Activated T-helper 9 cell treated with anti-CD3 and anti-CD28 coated beads, Interleukin-2, amount 50 U/mL, for 16 hours (primary cell): ENCODE data around the gene ITPRID2.
"Not testable (repeated sequence)": the region's sequence is repeated elsewhere in the genome, so short reads cannot be mapped to it uniquely, and the experiment has no call there.

ENCODE experiments used
- DNase-seq: peaks from one replicate; pipeline ENCODE4 v3.0.0-alpha.2; 2020; ENCODE audit warnings: low read depth

ITPRID2 gene

GRCh38 chr2:181916726-181917718, 25.5 kb downstream of the ITPRID2 start:
- no peak for DNase-seq

- no peak for DNase-seq
These were observed 26.7 kb downstream of the ITPRID2 start for GRCh38 chr2:181918188-181918587.

DNA sequence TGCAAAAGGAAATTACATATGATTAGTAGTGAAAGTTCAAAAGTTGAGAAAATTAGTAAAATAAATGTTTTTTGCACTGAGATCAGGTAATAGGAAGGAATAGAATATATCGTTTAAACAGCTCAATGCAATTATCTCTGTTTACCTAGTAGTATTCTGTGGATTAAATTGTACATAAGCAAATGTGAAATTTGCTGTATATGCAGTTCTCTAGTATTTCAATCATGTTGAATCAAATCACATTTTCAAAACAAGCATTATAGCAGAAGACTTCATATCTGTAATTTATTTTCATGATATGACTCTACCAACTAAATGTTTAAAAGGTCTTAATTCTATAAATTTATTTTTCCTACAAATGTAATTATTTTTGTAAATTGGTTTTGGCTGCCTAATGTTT, 31.6 kb downstream of the ITPRID2 start:
- DNase-seq, result no peak

- DNase-seq, result no peak
These were observed 32.8 kb downstream of the ITPRID2 start for GRCh38 chr2:181924336-181924735.

- no peak for DNase-seq
These were observed 43.2 kb downstream of the ITPRID2 start for GRCh38 chr2:181934694-181935093.

- no peak for DNase-seq
These were observed 45.9 kb downstream of the ITPRID2 start for GRCh38 chr2:181937473-181937872.

- DNase-seq, result no peak
These were observed 52.0 kb downstream of the ITPRID2 start for GRCh38 chr2:181943411-181944124.

- DNase-seq, result no peak
These were observed 52.8 kb downstream of the ITPRID2 start for GRCh38 chr2:181944164-181944913.

DNA sequence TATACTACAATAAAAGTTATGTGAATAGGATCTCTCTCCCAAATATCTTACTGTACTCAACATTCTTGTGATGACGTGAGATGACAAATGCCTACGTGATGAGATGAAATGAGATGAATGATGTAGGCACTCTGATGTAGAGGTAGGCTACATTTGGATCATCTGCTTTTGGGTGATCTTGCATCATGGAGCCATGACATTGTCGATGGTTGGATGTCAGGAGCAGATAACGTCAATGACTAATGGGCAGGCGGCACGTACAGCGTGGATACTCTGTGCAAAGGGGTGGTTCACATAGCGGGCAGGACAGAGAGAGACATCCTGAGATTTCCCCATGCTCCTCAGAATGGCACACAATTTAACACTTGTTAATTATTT, 53.4 kb downstream of the ITPRID2 start:
- no peak for DNase-seq

DNA sequence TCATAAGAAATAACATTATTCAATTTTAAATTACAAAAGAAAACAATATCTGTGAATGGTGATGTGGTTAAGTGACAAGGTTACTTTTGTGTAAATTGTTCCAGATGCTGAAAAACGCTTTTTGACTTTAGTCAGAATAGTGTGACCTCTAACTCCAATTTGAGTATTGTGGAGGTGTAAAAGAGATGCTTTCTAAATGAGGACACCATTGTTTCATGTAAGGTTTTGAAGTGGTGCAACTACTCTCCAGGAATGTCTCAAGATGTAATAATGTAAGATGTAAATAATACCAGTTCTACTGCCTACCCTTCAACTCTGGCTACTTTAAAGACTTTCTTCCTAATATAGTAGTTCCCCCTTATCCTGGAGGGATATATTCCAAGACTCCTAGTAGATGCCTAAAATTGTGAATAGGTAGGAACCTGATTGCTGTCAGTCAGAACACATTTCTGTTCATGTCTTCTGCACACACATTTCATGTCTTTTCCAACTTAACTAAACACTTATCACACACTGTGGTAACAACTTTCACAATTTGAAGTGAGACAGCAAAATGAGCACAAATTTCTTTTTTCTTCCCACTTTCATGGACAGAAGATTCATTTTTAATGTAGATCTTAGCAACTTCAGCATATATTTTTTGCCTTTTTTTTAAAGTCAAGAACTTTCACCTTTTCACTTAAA, 55.1 kb downstream of the ITPRID2 start:
- no peak for DNase-seq

- no peak for DNase-seq
These were observed 55.7 kb downstream of the ITPRID2 start for GRCh38 chr2:181947273-181947672.

DNA sequence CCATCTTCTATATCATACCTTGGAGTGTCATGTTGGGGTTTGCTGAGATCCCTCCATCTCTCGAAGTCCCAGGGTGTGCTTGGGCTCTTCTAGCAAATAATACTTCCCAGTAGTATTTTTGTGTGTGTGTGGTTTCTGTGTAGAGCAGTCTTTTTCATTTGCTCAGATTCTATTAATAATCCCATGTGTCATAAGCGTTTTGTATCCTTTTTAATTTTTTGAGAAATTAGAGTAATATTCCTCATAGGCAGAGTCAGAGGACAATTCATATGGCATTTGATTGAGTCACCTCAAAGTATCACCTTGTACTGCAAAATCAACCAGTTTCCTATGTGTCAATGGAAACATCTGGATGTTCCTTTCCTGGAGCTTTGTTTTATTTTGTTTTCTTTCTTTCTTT, 56.7 kb downstream of the ITPRID2 start:
- DNase-seq, result no peak

DNA sequence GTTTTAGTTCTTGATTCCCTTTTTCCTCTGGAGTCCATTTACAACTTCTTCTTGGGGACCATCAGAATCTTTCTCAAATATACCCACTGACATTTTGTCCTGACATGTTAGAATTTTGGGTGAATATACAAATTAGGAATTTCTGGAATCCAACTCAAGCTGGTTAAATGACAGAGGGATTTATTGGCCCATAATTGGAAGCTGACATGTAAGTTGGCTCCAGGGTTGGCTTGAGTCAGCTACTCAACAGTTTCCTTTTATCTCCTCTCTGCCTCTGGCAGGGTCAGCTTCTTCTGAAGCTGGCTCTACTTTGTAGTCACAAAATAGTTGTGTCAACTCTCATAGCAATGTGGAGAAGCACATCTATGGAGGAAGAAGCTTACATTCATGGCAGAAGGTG, 57.5 kb downstream of the ITPRID2 start:
- no peak for DNase-seq

- no peak for DNase-seq
These were observed 61.1 kb downstream of the ITPRID2 start for GRCh38 chr2:181952404-181953226.

DNA sequence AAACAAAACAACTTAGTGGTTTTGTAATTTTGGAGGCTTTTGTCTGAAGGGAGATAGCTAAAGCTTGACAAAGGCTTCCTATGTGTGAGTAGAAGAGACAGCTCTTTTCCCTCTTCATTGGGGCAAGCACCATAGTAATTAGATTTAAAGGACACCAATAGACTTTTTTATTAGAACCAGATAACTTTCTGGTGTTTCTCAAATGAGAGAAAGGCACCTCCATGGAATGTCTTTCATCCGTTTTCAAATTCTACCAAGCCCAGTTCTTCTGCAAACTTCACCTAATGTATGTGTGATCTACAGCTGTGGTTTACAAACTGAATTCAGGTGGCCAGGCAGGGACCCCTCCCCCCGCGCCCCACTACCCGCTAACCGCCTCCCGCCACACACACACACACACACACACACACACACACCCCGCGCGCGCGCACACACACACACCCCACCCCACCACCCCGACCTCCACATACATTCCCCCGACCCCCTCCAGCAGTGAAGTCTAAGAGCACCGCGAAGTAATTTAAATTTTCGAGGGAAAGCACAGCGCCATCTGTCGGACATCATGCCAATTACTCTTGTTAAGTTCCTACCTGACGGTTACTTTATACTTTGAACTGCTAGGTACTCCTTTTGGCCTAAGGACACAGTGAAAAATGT, 62.5 kb downstream of the ITPRID2 start:
- peak; percentile 35 for DNase-seq

- no peak for DNase-seq
These were observed 63.0 kb downstream of the ITPRID2 start for GRCh38 chr2:181954538-181954883.

DNA sequence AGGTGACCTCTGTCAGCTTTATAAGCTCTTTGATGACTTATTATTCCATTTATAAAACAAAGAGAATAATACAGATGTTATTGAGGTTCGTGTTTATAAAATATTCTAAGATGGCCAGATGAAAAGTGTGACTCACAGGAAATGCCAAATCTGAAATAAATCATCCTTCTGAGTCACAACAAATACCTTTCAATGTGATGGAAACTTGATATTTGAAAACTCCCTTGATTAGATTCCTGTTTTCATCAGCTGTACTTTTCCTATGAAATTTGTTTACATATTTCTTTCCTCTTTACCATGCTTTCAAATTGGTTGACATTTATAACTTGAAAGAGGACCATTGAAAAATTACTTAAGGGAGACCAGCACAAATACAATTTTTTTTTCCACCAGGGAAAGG, 63.5 kb downstream of the ITPRID2 start:
- DNase-seq, result no peak

DNA sequence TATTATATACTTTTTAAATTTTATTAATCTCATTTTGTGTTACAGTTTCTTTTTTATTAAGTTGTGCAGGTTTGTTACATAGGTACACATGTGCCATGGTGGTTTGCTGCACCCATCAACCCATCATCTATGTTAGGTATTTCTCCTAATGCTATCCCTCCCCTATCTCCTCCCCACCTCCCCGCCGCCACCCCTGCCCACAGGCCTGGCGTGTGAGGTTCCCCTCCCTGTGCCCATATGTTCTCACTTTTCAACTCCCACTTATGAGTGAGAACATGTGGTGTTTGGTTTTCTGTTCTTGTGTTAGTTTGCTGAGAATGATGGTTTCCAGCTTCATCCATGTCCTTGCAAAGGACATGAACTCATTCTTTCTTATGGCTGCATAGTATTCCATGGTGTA, 64.3 kb downstream of the ITPRID2 start:
- not testable (repeated sequence) for DNase-seq

GRCh38 chr2:181957668-181958067, 66.1 kb downstream of the ITPRID2 start:
- no peak for DNase-seq

DNA sequence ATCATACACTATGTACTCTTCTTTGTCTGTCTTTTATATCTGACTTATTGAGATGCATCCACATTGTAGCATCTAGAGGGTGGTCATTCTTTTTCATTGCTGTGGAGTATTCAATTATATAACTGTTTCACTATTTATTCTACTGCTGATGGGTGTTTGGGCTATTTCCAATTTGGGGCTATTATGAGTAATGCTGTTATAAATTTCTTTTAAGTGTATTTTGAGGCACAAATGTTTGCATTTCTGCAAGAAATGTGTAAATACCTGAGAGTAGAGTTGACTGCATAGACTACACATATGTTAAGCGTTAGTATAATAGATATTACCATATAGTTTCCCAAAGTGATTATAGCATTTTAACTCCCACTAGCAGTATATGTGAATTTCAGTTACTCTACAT, 67.2 kb downstream of the ITPRID2 start:
- DNase-seq, result no peak

- no peak for DNase-seq
These were observed 68.0 kb downstream of the ITPRID2 start for GRCh38 chr2:181959508-181959907.
